ENCODE measurements around the gene VIL1. TPM values are rescaled to one million over a fixed set of nuclear protein-coding genes. Genes with fewer than 3 reads are reported as not detected.
A peak's percentile ranks its signal among the peaks of the same experiment; 100 is the strongest.

Gene VIL1
- total and polyA plus RNA-seq, 2 of the 13 experiments (the other 11 are each of a cell fraction or from before 2014, with no cell fraction given) = 287 to 301 TPM

DNA sequence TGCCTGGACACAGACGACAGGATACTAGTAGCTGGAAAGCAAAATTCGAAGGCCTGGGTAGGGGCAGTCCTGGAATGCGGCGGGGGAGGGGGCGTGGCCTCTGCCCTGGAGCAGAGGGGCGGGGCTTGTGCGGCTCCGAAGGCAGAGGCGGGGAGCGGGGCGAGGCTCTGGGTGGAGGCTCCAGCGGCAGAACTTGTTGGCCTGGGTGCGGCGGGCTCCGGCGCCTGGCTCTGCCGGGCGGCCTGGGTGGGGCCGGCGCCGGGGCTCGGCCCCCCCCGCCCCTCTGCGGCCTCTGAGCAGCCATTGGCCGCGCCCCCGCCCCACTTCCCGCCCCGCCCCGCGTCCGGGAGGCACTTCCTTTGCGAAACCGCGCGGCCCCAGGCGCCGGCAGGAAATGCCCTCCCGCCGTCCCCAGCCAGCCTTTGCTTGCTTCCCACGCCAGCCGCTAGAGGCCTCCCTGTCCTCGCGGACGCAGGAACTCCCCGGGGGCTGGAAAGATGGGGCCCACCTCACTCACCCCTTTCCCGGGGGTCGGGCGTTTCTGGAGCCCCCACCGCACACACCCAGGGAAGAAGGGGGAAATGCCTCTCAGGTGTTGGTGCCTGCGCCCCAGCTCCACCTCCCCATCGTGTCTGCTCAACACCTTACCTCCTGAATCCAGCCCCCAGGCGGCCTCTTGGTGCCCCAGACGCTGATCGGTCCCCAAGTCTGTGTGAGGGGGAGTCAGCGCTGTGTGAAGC, 12.5 kb upstream of the VIL1 start (continued):
- TF ChIP-seq ZNF20 (CRISPR knock-in tag; IDR thresholded peaks at IDR 0.05) = no peak
- TF ChIP-seq ZSCAN5A (CRISPR knock-in tag; IDR thresholded peaks at IDR 0.05; ENCODE audit: borderline replicate concordance) = peak; percentile 52; the same call in 1 of the 2 replicates
- TF ChIP-seq, protein P1, sequence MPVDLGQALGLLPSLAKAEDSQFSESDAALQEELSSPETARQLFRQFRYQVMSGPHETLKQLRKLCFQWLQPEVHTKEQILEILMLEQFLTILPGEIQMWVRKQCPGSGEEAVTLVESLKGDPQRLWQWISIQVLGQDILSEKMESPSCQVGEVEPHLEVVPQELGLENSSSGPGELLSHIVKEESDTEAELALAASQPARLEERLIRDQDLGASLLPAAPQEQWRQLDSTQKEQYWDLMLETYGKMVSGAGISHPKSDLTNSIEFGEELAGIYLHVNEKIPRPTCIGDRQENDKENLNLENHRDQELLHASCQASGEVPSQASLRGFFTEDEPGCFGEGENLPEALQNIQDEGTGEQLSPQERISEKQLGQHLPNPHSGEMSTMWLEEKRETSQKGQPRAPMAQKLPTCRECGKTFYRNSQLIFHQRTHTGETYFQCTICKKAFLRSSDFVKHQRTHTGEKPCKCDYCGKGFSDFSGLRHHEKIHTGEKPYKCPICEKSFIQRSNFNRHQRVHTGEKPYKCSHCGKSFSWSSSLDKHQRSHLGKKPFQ (CRISPR knock-in tag; IDR thresholded peaks at IDR 0.05; ENCODE audit: insufficient replicate concordance) = no peak
- no peak; the same call in 1 of the 2 replicates for TF ChIP-seq ZNF350 (CRISPR knock-in tag; IDR thresholded peaks at IDR 0.05; ENCODE audit: borderline replicate concordance, low read depth)
- peak; percentile 19; the same call in 1 of the 2 replicates for TF ChIP-seq POGZ (CRISPR knock-in tag; IDR thresholded peaks at IDR 0.05)
- TF ChIP-seq PRDM4 (CRISPR knock-in tag; IDR thresholded peaks at IDR 0.05; ENCODE audit: borderline replicate concordance) = peak; percentile 92
- TF ChIP-seq, protein P2, sequence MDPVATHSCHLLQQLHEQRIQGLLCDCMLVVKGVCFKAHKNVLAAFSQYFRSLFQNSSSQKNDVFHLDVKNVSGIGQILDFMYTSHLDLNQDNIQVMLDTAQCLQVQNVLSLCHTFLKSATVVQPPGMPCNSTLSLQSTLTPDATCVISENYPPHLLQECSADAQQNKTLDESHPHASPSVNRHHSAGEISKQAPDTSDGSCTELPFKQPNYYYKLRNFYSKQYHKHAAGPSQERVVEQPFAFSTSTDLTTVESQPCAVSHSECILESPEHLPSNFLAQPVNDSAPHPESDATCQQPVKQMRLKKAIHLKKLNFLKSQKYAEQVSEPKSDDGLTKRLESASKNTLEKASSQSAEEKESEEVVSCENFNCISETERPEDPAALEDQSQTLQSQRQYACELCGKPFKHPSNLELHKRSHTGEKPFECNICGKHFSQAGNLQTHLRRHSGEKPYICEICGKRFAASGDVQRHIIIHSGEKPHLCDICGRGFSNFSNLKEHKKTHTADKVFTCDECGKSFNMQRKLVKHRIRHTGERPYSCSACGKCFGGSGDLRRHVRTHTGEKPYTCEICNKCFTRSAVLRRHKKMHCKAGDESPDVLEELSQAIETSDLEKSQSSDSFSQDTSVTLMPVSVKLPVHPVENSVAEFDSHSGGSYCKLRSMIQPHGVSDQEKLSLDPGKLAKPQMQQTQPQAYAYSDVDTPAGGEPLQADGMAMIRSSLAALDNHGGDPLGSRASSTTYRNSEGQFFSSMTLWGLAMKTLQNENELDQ (CRISPR knock-in tag; IDR thresholded peaks at IDR 0.05; ENCODE audit: borderline replicate concordance) = no peak
- TF ChIP-seq, protein P3, sequence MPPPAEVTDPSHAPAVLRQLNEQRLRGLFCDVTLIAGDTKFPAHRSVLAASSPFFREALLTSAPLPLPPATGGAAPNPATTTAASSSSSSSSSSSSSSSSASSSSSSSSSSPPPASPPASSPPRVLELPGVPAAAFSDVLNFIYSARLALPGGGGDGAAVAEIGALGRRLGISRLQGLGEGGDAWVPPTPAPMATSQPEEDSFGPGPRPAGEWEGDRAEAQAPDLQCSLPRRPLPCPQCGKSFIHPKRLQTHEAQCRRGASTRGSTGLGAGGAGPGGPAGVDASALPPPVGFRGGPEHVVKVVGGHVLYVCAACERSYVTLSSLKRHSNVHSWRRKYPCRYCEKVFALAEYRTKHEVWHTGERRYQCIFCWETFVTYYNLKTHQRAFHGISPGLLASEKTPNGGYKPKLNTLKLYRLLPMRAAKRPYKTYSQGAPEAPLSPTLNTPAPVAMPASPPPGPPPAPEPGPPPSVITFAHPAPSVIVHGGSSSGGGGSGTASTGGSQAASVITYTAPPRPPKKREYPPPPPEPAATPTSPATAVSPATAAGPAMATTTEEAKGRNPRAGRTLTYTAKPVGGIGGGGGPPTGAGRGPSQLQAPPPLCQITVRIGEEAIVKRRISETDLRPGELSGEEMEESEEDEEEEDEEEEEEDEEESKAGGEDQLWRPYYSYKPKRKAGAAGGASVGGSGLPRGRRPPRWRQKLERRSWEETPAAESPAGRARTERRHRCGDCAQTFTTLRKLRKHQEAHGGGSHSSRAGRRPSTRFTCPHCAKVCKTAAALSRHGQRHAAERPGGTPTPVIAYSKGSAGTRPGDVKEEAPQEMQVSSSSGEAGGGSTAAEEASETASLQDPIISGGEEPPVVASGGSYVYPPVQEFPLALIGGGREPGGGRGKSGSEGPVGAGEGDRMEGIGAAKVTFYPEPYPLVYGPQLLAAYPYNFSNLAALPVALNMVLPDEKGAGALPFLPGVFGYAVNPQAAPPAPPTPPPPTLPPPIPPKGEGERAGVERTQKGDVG (CRISPR knock-in tag; IDR thresholded peaks at IDR 0.05; ENCODE audit: borderline replicate concordance) = no peak
- TF ChIP-seq, protein P4, sequence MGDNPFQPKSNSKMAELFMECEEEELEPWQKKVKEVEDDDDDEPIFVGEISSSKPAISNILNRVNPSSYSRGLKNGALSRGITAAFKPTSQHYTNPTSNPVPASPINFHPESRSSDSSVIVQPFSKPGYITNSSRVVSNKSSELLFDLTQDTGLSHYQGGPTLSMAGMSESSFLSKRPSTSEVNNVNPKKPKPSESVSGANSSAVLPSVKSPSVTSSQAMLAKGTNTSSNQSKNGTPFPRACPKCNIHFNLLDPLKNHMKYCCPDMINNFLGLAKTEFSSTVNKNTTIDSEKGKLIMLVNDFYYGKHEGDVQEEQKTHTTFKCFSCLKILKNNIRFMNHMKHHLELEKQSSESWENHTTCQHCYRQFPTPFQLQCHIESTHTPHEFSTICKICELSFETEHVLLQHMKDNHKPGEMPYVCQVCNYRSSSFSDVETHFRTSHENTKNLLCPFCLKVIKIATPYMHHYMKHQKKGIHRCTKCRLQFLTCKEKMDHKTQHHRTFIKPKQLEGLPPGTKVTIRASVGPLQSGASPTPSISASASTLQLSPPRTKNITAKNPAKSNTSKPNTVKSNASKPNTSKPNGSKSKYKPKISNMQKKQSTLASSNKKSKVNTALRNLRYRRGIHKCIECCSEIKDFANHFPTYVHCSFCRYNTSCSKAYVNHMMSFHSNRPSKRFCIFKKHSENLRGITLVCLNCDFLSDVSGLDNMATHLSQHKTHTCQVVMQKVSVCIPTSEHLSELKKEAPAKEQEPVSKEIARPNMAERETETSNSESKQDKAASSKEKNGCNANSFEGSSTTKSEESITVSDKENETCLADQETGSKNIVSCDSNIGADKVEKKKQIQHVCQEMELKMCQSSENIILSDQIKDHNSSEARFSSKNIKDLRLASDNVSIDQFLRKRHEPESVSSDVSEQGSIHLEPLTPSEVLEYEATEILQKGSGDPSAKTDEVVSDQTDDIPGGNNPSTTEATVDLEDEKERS (CRISPR knock-in tag; IDR thresholded peaks at IDR 0.05) = no peak
- TF ChIP-seq ZNF713 (CRISPR knock-in tag; IDR thresholded peaks at IDR 0.05) = no peak; the same call in 1 of the 2 replicates
- peak; percentile 20; the same call in 1 of the 2 replicates for TF ChIP-seq ZBTB21 (CRISPR knock-in tag; IDR thresholded peaks at IDR 0.05)

All from HepG2 (cell line).